ENCODE measurements around the gene SH2B3.

DNA sequence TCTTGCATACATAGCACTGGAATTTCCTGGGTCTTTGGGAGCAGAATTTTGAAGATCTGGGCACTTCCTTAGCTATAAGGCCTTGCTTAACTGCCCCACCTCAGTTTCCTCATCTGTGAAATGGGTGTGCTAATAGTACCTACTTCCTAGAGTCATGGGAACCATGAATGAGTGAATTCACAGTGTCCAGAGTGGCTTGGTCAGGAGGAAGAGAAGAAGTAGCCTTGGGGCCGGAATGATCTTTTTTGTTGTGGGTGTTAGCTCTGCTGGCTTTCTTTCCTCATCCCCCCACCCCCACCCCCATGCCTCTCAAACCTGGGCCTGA is 2.4 kb downstream of the SH2B3 start:
- TF ChIP-seq, protein P1, sequence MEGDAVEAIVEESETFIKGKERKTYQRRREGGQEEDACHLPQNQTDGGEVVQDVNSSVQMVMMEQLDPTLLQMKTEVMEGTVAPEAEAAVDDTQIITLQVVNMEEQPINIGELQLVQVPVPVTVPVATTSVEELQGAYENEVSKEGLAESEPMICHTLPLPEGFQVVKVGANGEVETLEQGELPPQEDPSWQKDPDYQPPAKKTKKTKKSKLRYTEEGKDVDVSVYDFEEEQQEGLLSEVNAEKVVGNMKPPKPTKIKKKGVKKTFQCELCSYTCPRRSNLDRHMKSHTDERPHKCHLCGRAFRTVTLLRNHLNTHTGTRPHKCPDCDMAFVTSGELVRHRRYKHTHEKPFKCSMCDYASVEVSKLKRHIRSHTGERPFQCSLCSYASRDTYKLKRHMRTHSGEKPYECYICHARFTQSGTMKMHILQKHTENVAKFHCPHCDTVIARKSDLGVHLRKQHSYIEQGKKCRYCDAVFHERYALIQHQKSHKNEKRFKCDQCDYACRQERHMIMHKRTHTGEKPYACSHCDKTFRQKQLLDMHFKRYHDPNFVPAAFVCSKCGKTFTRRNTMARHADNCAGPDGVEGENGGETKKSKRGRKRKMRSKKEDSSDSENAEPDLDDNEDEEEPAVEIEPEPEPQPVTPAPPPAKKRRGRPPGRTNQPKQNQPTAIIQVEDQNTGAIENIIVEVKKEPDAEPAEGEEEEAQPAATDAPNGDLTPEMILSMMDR (conservative IDR thresholded peaks at IDR 0.05; ENCODE audit: low read depth in 2 of 2), result no peak
- TF ChIP-seq POLR2AphosphoS5 (IDR thresholded peaks at IDR 0.05; ENCODE audit: low read depth), result no peak
- TF ChIP-seq EZH2phosphoT487 (IDR thresholded peaks at IDR 0.05; ENCODE audit: unreplicated experiment), result no peak
- TF ChIP-seq, protein P2, sequence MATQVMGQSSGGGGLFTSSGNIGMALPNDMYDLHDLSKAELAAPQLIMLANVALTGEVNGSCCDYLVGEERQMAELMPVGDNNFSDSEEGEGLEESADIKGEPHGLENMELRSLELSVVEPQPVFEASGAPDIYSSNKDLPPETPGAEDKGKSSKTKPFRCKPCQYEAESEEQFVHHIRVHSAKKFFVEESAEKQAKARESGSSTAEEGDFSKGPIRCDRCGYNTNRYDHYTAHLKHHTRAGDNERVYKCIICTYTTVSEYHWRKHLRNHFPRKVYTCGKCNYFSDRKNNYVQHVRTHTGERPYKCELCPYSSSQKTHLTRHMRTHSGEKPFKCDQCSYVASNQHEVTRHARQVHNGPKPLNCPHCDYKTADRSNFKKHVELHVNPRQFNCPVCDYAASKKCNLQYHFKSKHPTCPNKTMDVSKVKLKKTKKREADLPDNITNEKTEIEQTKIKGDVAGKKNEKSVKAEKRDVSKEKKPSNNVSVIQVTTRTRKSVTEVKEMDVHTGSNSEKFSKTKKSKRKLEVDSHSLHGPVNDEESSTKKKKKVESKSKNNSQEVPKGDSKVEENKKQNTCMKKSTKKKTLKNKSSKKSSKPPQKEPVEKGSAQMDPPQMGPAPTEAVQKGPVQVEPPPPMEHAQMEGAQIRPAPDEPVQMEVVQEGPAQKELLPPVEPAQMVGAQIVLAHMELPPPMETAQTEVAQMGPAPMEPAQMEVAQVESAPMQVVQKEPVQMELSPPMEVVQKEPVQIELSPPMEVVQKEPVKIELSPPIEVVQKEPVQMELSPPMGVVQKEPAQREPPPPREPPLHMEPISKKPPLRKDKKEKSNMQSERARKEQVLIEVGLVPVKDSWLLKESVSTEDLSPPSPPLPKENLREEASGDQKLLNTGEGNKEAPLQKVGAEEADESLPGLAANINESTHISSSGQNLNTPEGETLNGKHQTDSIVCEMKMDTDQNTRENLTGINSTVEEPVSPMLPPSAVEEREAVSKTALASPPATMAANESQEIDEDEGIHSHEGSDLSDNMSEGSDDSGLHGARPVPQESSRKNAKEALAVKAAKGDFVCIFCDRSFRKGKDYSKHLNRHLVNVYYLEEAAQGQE (IDR thresholded peaks at IDR 0.05; ENCODE audit: unreplicated experiment), result no peak

Data from GM23338 (cell line).